WTC11 (cell line): ENCODE results near the gene CENPE. TPM values are rescaled to one million over a fixed set of nuclear protein-coding genes. Genes with fewer than 3 reads are reported as not detected.

ENCODE experiments used
- ATAC-seq: fragments of 200-7000 bp; cut with Tn5 transposase; 2 replicates; pipeline ENCODE4 v1.10.0; 2021; ENCODE audit warnings: mild to moderate bottlenecking, moderate library complexity
- CTCF ChIA-PET: fragments of 300-600 bp; sonication (Branson Sonifier 250); formaldehyde crosslinking; loops from one replicate; lab custom pipeline; 2021; ENCODE audit warnings: antibody characterized with exemption; lab: Charles Lee
- POLR2A ChIA-PET: fragments of 350-600 bp; sonication (Branson Sonifier 250); formaldehyde crosslinking; loops from one replicate; lab custom pipeline; 2021; ENCODE audit warnings: antibody characterized with exemption; lab: Charles Lee
- DNase-seq: peaks from one replicate; pipeline ENCODE4 v3.0.0; 2021; ENCODE audit warnings: low spot score
- H3K27ac Mint-ChIP-seq: 2 replicates; pipeline ENCODE4 v1.8.0; 2021; ENCODE audit warnings: mixed read lengths
- H3K27me3 Mint-ChIP-seq: 2 replicates; pipeline ENCODE4 v1.8.0; 2021; ENCODE audit warnings: low read depth, mild to moderate bottlenecking, moderate library complexity, mixed read lengths
- H3K36me3 Mint-ChIP-seq: 2 replicates; pipeline ENCODE4 v1.8.0; 2021; ENCODE audit warnings: mixed read lengths
- H3K4me1 Mint-ChIP-seq: 2 replicates; pipeline ENCODE4 v1.8.0; 2022; ENCODE audit warnings: mixed read lengths
- H3K4me3 Mint-ChIP-seq: 2 replicates; pipeline ENCODE4 v1.8.0; 2021; ENCODE audit warnings: mild to moderate bottlenecking, moderate library complexity, mixed read lengths
- H3K9me3 Mint-ChIP-seq: 2 replicates; pipeline ENCODE4 v1.8.0; 2021; ENCODE audit warnings: mixed read lengths
- CBFB ChIP-seq: sonication (generic); formaldehyde crosslinking; IDR thresholded peaks from 2 replicates; pipeline ENCODE4 v1.8.1; 2022; ENCODE audit warnings: mild to moderate bottlenecking, low read depth, missing genetic modification reagents
- EMX1 ChIP-seq: fragments of 250-450 bp; sonication (Bioruptor Pico); IDR thresholded peaks from 2 replicates; pipeline ENCODE4 v1.8.0; 2021; ENCODE audit warnings: mild to moderate bottlenecking
- FOXK1 ChIP-seq: sonication (generic); formaldehyde crosslinking; IDR thresholded peaks from 2 replicates; pipeline ENCODE4 v1.8.0; 2022; ENCODE audit warnings: mild to moderate bottlenecking, moderate library complexity, missing genetic modification reagents
- JAZF1 ChIP-seq: fragments of 250-450 bp; sonication (Bioruptor Pico); IDR thresholded peaks from 2 replicates; pipeline ENCODE4 v1.9.0; 2021; ENCODE audit warnings: moderate library complexity, mild to moderate bottlenecking, inconsistent platforms
- NFYB ChIP-seq: sonication (generic); formaldehyde crosslinking; conservative IDR thresholded peaks from 2 replicates; pipeline ENCODE4 v1.8.0; 2022; ENCODE audit warnings: low read depth, missing genetic modification reagents
- NR3C1 ChIP-seq: sonication (generic); formaldehyde crosslinking; conservative IDR thresholded peaks from 2 replicates; pipeline ENCODE4 v1.8.1; 2023; ENCODE audit warnings: low read depth, mild to moderate bottlenecking, missing genetic modification reagents
- OVOL2 ChIP-seq: fragments of 250-450 bp; sonication (Bioruptor Pico); IDR thresholded peaks from 2 replicates; pipeline ENCODE4 v1.9.0; 2021; ENCODE audit warnings: mild to moderate bottlenecking, borderline replicate concordance
- SP1 ChIP-seq: sonication (generic); formaldehyde crosslinking; conservative IDR thresholded peaks from 2 replicates; pipeline ENCODE4 v1.8.1; 2022; ENCODE audit warnings: missing genetic modification reagents
- TEAD1 ChIP-seq: sonication (generic); formaldehyde crosslinking; IDR thresholded peaks from 2 replicates; pipeline ENCODE4 v1.8.0; 2022; ENCODE audit warnings: mild to moderate bottlenecking, missing genetic modification reagents
- ZBTB21 ChIP-seq: sonication (generic); formaldehyde crosslinking; IDR thresholded peaks from 2 replicates; pipeline ENCODE4 v1.8.1; 2023; ENCODE audit warnings: mild to moderate bottlenecking, missing genetic modification reagents, borderline replicate concordance
- ZNF423 ChIP-seq: fragments of 250-450 bp; sonication (Bioruptor Pico); IDR thresholded peaks from 2 replicates; pipeline ENCODE4 v2.1.2; 2022; ENCODE audit warnings: mild to moderate bottlenecking, moderate library complexity
- ZNF671 ChIP-seq: fragments of 250-450 bp; sonication (Bioruptor Pico); IDR thresholded peaks from 2 replicates; pipeline ENCODE4 v1.8.0; 2021; ENCODE audit warnings: mild to moderate bottlenecking
- total RNA-seq: library from RNA; stranded (reverse); gene quantifications from 3 replicates; pipeline ENCODE4 v1.2.3, GENCODE V29; 2021
- TF ChIP-seq, protein P1 (sequence below): sonication (generic); formaldehyde crosslinking; IDR thresholded peaks from 2 replicates; pipeline ENCODE4 v1.8.0; 2023; ENCODE audit warnings: missing genetic modification reagents, mild to moderate bottlenecking, borderline replicate concordance
- TF ChIP-seq, protein P2 (sequence below): sonication (generic); formaldehyde crosslinking; conservative IDR thresholded peaks from 2 replicates; pipeline ENCODE4 v1.8.1; 2023; ENCODE audit warnings: mild to moderate bottlenecking, low read depth, missing genetic modification reagents, moderate library complexity
- TF ChIP-seq, protein P3 (sequence below): sonication (generic); formaldehyde crosslinking; IDR thresholded peaks from 2 replicates; pipeline ENCODE4 v1.8.1; 2022; ENCODE audit warnings: low read depth, missing genetic modification reagents, borderline replicate concordance
- TF ChIP-seq, protein P4 (sequence below): fragments of 250-450 bp; sonication (Bioruptor Pico); conservative IDR thresholded peaks from 2 replicates; pipeline ENCODE4 v1.9.0; 2021; ENCODE audit warnings: mild to moderate bottlenecking

CENPE gene
- total RNA-seq, 1 experiment from 2014 or later, result 46.6 TPM

DNA sequence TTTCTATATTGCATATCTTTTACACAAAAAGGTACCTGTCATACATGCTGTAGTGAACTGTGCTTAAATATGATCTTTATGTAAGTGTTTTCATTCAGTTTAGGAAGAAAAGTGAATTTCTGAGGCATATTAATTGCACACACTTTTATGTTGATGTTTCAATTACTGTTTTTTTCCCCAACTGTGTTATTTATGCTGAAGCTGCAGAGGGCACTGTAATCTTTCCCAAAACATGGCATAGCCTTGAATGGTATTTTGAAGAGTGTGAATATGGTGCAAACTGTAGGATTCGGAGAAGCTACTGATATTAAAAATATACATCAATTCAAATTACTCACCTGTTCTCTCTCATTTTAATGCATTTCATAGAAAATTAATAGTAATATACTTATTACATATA lies 6.0 kb upstream of the CENPE start:
- ATAC-seq (peak; percentile 54; the same call in 1 of the 2 replicates), DNase-seq (no peak)
- ChIA-PET CTCF (interaction anchor here (1.0 to 1.4 kb wide), 3 partner anchors 431 to 582 kb away, joined by 3 to 6 read pairs (median 4); no protein-coding TSS in a partner anchor), POLR2A (no interaction called here)
- Mint-ChIP-seq H3K27ac (no peak overlapping the region), H3K4me1 (peaks cover 9% of the 10 kb centered on the region), H3K36me3 (no peaks in the 10 kb centered on the region), H3K4me3 (no peak overlapping the region), H3K27me3 (no peaks in the 10 kb centered on the region), H3K9me3 (no peaks in the 10 kb centered on the region)
- TF ChIP-seq, protein P1, sequence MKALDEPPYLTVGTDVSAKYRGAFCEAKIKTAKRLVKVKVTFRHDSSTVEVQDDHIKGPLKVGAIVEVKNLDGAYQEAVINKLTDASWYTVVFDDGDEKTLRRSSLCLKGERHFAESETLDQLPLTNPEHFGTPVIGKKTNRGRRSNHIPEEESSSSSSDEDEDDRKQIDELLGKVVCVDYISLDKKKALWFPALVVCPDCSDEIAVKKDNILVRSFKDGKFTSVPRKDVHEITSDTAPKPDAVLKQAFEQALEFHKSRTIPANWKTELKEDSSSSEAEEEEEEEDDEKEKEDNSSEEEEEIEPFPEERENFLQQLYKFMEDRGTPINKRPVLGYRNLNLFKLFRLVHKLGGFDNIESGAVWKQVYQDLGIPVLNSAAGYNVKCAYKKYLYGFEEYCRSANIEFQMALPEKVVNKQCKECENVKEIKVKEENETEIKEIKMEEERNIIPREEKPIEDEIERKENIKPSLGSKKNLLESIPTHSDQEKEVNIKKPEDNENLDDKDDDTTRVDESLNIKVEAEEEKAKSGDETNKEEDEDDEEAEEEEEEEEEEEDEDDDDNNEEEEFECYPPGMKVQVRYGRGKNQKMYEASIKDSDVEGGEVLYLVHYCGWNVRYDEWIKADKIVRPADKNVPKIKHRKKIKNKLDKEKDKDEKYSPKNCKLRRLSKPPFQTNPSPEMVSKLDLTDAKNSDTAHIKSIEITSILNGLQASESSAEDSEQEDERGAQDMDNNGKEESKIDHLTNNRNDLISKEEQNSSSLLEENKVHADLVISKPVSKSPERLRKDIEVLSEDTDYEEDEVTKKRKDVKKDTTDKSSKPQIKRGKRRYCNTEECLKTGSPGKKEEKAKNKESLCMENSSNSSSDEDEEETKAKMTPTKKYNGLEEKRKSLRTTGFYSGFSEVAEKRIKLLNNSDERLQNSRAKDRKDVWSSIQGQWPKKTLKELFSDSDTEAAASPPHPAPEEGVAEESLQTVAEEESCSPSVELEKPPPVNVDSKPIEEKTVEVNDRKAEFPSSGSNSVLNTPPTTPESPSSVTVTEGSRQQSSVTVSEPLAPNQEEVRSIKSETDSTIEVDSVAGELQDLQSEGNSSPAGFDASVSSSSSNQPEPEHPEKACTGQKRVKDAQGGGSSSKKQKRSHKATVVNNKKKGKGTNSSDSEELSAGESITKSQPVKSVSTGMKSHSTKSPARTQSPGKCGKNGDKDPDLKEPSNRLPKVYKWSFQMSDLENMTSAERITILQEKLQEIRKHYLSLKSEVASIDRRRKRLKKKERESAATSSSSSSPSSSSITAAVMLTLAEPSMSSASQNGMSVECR (CRISPR knock-in tag), result no peak
- no peak for TF ChIP-seq EMX1 (CRISPR knock-in tag)
- TF ChIP-seq ZNF423 (CRISPR knock-in tag), result no peak

DNA sequence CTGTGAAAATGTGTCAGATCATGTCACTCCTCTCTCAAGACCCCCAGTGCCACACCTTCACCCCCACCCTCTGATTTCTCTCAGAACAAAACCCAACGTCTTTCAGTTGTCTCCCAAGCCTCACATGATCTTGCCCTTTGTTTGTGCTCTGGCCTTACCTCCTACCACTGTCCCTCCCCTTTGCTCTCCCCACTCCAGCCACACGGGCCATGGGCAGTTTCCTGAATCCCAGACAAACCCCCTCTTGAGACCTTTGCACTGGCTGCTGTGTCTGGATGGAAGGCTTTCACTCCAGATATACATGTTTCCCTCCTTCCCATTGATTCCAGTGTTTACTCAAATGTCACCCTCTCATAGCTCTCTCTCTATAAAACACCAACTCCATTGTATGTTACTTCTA lies 3.6 kb upstream of the CENPE start:
- ATAC-seq, result no peak

DNA sequence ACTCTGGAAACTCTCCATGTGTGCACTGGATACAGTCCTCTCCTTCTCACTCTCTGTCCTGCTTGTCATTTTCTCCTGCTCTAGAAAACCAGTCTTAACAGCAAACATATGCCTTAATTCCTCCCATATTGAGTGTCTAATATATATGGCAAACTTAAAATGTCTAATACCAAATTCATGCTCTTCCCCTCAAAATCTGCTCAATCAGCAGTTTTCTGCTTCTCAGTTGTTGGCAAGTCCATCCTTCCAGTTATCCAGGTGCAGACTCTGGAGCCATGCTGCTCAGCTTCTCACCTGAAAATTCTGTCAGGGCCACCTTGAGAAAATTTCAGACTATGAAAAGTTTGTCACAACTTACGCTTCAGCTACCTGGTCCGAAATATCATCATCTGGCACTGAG lies 3.1 kb upstream of the CENPE start:
- ChIA-PET CTCF (no interaction called here), POLR2A (no interaction called here)
- no peaks in the 10 kb centered on the region for H3K9me3 Mint-ChIP-seq
- no peaks in the 10 kb centered on the region for H3K27me3 Mint-ChIP-seq
- ATAC-seq (no peak), DNase-seq (no peak)
- no peak overlapping the region for H3K4me3 Mint-ChIP-seq
- no peak overlapping the region for H3K27ac Mint-ChIP-seq
- H3K4me1 Mint-ChIP-seq, result peaks cover 14% of the 10 kb centered on the region
- H3K36me3 Mint-ChIP-seq, result peaks cover 2% of the 10 kb centered on the region
- no peak for TF ChIP-seq JAZF1
- no peak for TF ChIP-seq ZNF671 (CRISPR knock-in tag)
- TF ChIP-seq, protein P2, sequence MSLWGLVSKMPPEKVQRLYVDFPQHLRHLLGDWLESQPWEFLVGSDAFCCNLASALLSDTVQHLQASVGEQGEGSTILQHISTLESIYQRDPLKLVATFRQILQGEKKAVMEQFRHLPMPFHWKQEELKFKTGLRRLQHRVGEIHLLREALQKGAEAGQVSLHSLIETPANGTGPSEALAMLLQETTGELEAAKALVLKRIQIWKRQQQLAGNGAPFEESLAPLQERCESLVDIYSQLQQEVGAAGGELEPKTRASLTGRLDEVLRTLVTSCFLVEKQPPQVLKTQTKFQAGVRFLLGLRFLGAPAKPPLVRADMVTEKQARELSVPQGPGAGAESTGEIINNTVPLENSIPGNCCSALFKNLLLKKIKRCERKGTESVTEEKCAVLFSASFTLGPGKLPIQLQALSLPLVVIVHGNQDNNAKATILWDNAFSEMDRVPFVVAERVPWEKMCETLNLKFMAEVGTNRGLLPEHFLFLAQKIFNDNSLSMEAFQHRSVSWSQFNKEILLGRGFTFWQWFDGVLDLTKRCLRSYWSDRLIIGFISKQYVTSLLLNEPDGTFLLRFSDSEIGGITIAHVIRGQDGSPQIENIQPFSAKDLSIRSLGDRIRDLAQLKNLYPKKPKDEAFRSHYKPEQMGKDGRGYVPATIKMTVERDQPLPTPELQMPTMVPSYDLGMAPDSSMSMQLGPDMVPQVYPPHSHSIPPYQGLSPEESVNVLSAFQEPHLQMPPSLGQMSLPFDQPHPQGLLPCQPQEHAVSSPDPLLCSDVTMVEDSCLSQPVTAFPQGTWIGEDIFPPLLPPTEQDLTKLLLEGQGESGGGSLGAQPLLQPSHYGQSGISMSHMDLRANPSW (CRISPR knock-in tag), result no peak
- TF ChIP-seq FOXK1 (CRISPR knock-in tag), result no peak
- TF ChIP-seq SP1, result no peak
- no peak for TF ChIP-seq CBFB
- TF ChIP-seq, protein P3, sequence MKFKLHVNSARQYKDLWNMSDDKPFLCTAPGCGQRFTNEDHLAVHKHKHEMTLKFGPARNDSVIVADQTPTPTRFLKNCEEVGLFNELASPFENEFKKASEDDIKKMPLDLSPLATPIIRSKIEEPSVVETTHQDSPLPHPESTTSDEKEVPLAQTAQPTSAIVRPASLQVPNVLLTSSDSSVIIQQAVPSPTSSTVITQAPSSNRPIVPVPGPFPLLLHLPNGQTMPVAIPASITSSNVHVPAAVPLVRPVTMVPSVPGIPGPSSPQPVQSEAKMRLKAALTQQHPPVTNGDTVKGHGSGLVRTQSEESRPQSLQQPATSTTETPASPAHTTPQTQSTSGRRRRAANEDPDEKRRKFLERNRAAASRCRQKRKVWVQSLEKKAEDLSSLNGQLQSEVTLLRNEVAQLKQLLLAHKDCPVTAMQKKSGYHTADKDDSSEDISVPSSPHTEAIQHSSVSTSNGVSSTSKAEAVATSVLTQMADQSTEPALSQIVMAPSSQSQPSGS (CRISPR knock-in tag), result no peak

More for the DNA sequence above, 3.6 kb upstream of the CENPE start:
- ChIA-PET POLR2A (no interaction called here), CTCF (no interaction called here)
- Mint-ChIP-seq H3K9me3 (no peaks in the 10 kb centered on the region), H3K27me3 (no peaks in the 10 kb centered on the region), H3K36me3 (no peaks in the 10 kb centered on the region), H3K27ac (no peak overlapping the region), H3K4me3 (no peak overlapping the region), H3K4me1 (peaks cover 14% of the 10 kb centered on the region)
- TF ChIP-seq, protein P2 (CRISPR knock-in tag), result no peak
- TF ChIP-seq ZBTB21 (CRISPR knock-in tag) (no peak), NR3C1 (no peak), EMX1 (CRISPR knock-in tag) (no peak), SP1 (no peak), NFYB (no peak), TEAD1 (no peak), OVOL2 (CRISPR knock-in tag) (no peak)
- TF ChIP-seq, protein P4, sequence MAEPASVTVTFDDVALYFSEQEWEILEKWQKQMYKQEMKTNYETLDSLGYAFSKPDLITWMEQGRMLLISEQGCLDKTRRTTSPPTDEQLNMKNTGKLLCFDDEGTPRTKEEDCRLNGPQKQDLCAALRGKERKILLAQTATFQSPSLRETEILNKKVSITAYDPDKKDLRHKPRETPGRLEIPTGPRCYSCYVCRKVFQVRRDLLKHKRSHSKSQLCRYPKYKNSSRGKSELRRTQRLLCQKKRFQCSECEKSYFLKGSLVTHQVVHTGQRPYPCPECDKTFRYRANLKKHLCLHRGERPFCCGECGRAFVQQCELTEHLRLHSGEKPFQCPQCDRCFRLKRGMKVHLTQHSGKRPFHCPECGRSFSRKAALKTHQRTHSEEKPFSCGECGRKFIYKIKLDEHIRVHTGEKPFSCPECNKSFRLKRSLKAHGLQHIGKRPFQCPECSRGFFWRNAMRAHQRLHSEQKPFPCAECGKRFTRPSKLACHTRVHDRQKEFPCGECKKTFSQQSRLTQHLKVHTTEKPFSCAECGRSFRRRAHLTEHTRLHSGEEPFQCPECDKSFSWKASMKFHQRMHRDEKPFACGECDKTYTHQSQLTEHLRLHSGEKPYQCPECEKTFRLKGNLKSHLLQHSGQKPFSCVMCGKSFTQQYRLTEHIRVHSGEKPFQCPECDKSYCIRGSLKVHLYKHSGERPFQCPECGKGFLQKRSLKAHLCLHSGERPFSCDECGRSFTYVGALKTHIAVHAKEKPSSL (CRISPR knock-in tag), result no peak
- no peak for DNase-seq
